NCI-H2171 (cell line): ENCODE measurements around the gene NEK1.
"Not testable (repeated sequence)": the region's sequence is repeated elsewhere in the genome, so short reads cannot be mapped to it uniquely, and the experiment has no call there.

Experiments used
- DNase-seq: peaks from one replicate; lab custom pipeline; 2025; lab: John Stamatoyannopoulos, UW

NEK1 gene

GRCh38 chr4:169492436-169493163 is 119.8 kb downstream of the NEK1 start:
- no peak for DNase-seq

- no peak for DNase-seq
These were observed 121.2 kb downstream of the NEK1 start for GRCh38 chr4:169491211-169491610.

- no peak for DNase-seq
These were observed 123.1 kb downstream of the NEK1 start for GRCh38 chr4:169489306-169489705.

DNA sequence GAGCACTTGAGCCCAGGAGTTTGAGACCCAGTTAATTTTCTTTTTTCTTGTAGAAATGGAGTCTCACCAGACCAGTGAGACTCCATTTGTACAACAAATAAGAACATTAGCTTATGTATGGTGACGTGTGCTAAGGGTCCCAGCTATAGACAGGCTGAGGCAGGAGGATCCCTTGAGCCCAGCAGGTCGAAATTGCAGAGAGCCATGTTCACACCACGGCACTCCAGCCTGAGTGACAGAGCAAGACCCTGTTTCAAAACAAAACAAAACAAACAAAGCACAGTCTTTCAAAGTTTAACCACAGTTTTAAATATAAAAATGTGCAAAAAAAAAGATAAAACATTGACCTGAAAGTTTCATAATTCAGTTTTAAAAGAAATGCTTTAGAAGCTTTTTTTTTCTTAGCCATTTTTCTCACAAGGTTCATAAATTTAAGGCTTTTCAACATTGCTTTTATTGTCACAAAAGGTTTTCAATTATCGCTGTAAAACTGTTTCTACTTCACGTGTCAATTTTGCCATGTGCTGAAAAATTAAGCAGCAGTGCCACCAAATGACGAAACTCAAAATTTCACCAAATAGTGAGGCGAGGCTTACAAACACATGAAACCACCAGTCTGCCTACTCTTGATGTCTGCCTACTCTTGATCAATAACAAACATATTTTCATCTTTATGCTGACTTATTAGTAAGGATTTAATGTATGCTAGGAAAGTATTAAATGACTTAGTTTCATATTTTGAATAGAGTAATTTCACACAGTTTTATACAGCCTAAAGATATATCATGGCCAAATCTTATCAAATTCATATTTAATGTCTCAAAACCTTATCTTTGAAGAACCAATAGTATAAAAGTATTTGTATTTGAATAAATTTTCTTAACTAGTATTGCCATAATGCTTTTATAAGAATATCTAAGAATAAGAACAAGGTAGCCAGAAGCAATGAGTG is 126.3 kb downstream of the NEK1 start:
- DNase-seq, result peak; percentile 8

DNA sequence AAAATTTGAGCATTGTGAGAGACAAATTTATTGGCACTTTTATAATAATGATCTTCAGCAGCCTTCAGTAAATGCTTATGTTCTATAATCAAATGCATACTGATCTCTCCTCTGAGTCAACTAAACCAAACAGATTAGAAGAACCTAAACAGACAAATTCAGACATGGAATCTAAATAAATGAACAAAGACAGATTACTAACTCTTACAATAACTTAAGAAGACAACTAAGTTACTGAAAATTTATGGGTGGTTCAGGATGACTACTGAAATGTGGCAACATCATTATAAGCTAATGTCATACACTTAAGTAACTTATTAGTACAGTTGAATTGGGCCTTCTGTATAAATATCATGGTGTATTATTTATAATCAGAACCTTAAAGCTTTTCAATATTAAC is 127.3 kb downstream of the NEK1 start:
- no peak for DNase-seq

- DNase-seq, result no peak
These were observed 127.9 kb downstream of the NEK1 start for GRCh38 chr4:169484485-169484884.

- DNase-seq, result no peak
These were observed 148.3 kb downstream of the NEK1 start for GRCh38 chr4:169464080-169464479.

DNA sequence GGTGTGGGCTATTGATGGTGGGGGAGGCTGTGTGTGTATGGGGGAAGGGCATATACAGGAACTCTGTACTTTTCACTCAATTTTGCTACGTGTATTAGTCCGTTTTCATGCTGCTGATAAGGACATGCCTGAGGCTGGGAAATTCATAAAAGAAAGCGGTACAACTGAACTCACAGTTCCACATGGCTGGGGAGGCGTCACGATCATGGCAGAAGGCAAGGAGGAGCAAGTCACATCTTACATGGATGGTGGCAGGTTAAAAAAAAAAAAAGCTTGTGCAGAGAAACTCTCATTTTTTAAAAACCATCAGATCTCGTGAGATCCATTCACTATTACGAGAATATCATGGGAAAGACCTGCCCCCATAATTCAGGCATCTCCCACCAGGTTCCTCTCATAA is 152.3 kb downstream of the NEK1 start:
- no peak for DNase-seq

GRCh38 chr4:169458575-169458974 is 153.8 kb downstream of the NEK1 start:
- DNase-seq, result no peak

GRCh38 chr4:169452644-169453043 is 159.7 kb downstream of the NEK1 start:
- not testable (repeated sequence) for DNase-seq

GRCh38 chr4:169448935-169449334 is 163.4 kb downstream of the NEK1 start:
- not testable (repeated sequence) for DNase-seq

- DNase-seq, result no peak
These were observed 165.6 kb downstream of the NEK1 start for GRCh38 chr4:169446824-169447223.

- DNase-seq, result no peak
These were observed 168.6 kb downstream of the NEK1 start for GRCh38 chr4:169443748-169444147.

- DNase-seq, result no peak
These were observed 171.9 kb downstream of the NEK1 start for GRCh38 chr4:169440446-169440845.

- DNase-seq, result no peak
These were observed 173.1 kb downstream of the NEK1 start for GRCh38 chr4:169439244-169439643.

- DNase-seq, result no peak
These were observed 174.3 kb downstream of the NEK1 start for GRCh38 chr4:169438057-169438480.

DNA sequence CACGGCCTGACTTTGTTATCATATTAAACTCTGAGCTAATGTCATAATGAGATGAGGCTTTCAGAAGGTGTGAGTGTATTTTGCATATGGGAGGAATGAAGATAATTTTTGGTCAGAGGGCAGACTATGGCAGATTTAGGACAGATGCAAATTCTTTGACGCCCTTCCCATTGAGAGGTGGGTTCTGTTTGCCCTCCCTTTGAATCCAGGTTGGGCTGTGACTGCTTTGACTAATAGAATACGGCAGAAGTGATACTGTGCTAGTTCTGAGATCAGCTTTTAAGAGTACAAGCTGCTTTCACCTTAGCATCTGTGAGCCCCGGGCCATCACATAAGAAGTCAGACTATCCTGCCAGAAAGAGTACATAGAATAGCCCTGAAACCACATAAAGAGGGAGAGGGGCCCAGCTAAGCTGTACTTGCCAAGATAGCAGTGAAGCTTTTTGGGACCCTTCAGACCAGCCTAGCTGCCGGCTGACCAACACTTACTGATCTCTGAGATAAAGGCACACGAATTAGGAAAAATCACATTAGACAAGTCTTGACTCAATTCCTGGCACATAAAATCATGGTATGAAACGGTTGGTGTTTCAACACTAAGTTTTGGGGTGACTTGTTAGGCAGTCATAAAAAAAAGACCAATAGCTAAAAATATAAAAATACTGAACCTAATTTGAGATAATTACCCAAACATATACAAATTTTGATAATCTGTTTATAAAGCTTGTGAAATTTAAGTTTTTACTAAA is 174.9 kb downstream of the NEK1 start:
- DNase-seq, result no peak

DNA sequence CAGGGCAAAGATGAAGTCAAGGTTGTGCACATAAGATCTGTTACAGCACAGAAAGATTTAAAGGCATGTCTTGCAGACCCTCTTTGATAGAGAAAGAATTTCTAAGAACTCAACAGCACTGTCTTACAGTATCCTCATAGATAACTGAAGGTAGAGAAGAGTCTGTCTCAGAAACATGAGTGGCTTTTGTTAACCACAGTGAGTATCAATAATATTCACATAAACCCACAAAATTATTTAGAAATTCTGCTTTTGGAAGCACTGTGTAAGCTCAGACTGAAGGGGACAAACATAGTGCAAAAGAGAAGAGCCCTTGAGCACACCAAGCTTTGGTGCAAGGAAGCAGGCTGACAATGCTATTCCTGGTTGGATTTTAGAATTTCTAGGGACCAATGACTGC is 175.6 kb downstream of the NEK1 start:
- DNase-seq, result no peak

- no peak for DNase-seq
These were observed 184.0 kb downstream of the NEK1 start for GRCh38 chr4:169428376-169428775.

DNA sequence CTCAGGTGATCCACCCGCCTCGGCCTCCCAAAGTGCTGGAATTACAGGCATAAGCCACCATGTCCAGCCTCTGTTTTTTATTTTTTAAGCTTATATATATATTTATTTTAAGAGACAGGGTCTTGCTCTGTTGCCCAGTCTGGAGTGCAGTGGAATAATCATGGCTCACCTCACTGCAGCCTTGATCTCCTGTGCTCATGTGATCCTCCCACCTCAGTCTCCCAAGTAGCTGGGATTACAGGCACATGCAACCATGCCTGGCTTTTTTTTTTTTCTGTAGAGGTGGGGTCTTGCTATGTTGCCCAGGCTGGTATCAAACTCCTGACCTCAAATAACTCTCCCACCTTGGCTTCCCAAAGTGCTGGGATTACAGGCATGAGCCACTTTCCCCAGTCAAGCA is 184.7 kb downstream of the NEK1 start:
- not testable (repeated sequence) for DNase-seq

DNA sequence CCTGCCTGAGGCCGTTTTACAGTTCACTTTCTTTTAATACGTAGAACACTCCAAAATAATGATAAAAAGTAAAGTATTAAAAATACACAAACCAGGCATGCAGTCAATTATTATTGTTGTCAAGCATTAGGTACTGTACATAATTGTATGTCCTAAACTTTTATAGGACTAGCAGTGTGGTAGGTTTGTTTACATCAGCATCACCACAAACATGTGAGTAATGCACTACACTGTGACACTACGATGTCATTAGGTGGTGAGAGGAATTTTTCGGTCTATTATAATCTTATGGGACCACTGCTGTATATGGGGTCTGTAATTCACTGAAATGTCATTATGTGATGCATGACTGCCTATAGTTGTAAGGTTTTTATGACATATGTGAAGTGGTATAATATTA is 192.1 kb downstream of the NEK1 start:
- no peak for DNase-seq

- DNase-seq, result no peak
These were observed 193.5 kb downstream of the NEK1 start for GRCh38 chr4:169418846-169419245.
